Measurements from ENCODE around the gene SLC29A2.
"Not testable (repeated sequence)": the region's sequence is repeated elsewhere in the genome, so short reads cannot be mapped to it uniquely, and the experiment has no call there.

Gene SLC29A2

DNA sequence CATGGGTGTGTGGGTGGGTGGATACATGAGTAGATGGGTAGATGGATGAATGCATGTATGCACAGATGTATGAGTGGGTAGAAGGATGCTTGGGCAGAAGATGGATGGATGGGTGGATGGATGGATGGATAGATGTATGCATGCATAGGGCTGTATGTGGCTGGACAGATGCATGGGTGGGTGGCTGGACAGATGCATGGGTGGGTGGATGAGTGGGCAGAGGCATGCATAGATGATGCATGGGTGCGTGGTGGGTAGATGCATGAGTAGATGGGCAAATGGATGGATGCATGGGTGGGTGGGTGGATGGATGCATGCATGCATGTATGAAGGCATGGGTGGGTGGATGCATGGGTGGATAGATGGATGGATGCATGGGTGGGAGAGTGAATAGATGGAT, 47.9 kb downstream of the SLC29A2 start:
- H3K4me3 ChIP-seq: no peak overlapping the region
- TF ChIP-seq, protein P1, sequence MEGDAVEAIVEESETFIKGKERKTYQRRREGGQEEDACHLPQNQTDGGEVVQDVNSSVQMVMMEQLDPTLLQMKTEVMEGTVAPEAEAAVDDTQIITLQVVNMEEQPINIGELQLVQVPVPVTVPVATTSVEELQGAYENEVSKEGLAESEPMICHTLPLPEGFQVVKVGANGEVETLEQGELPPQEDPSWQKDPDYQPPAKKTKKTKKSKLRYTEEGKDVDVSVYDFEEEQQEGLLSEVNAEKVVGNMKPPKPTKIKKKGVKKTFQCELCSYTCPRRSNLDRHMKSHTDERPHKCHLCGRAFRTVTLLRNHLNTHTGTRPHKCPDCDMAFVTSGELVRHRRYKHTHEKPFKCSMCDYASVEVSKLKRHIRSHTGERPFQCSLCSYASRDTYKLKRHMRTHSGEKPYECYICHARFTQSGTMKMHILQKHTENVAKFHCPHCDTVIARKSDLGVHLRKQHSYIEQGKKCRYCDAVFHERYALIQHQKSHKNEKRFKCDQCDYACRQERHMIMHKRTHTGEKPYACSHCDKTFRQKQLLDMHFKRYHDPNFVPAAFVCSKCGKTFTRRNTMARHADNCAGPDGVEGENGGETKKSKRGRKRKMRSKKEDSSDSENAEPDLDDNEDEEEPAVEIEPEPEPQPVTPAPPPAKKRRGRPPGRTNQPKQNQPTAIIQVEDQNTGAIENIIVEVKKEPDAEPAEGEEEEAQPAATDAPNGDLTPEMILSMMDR (IDR thresholded peaks at IDR 0.05): no peak
- no peak for DNase-seq (ENCODE audit: low spot score)
- no peak overlapping the region for H3K27ac ChIP-seq

- TF ChIP-seq, protein P1 (IDR thresholded peaks at IDR 0.05): no peak
- H3K27ac ChIP-seq: peak overlapping the region in 1 of 2 donors; percentile 56
- H3K4me3 ChIP-seq: no peak overlapping the region
- peak; percentile 81 for DNase-seq (ENCODE audit: low spot score)
Measured at GRCh38 chr11:66322732-66323427, 48.7 kb downstream of the SLC29A2 start.

DNA sequence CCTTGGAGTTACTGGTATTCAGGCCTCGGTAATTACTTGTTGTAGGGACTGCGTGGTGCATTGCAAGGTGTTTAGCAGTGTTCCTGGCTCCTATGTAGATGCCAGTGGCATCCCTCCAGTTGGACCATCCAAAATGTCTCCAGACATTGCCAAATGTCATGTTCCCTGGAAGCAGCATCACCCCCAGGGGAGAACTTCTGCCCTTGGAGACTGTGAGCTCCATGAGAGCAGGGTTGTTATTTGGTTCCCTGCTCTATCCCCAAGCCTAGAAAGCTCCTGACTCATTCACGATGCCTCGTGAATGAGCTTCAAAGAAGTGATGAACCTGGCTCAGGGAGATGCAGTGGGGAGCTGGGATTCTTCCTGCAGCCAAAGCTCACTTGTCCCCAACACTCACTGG, 50.0 kb downstream of the SLC29A2 start:
- Histone ChIP-seq H3K4me3 (no peak overlapping the region), H3K27ac (peak overlapping the region in 1 of 2 donors; percentile 56)
- TF ChIP-seq, protein P1 (IDR thresholded peaks at IDR 0.05): no peak
- no peak for DNase-seq (ENCODE audit: low spot score)

DNA sequence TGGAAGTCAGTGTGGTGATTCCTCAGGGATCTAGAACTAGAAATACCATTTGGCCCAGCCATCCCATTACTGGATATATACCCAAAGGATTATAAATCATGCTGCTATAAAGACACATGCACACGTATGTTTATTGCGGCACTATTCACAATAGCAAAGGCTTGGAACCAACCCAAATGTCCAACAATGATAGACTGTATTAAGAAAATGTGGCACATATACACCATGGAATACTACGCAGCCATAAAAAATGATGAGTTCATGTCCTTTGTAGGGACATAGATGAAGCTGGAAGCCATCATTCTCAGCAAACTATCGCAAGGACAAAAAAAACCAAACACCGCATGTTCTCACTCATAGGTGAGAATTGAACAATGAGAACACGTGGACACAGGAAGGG, 50.8 kb downstream of the SLC29A2 start:
- not testable (repeated sequence) for DNase-seq (ENCODE audit: low spot score); H3K27ac ChIP-seq; H3K4me3 ChIP-seq

- not testable (repeated sequence) for DNase-seq (ENCODE audit: low spot score); H3K4me3 ChIP-seq; H3K27ac ChIP-seq
Measured at GRCh38 chr11:66320289-66320688, 51.3 kb downstream of the SLC29A2 start.

DNA sequence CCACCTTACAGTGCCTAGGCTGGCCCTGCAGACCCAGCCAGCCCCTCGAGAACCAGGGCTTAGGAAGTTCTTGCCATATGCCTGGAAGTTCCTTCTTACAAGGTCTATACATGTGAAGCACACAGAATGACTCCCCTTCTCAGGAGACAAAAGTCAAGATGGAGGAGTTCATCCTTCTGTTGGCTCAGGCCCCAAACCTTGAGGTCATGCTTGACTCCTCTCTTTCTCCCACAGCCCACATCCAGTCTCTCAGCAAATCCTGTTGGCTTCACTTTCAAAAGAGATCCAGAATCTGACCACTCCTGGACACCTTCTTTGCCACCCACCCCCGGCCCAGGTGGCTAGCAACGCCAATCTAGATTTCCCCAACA, 53.0 kb downstream of the SLC29A2 start:
- no peak for DNase-seq (ENCODE audit: low spot score)
- H3K27ac ChIP-seq: peak overlapping the region in 1 of 2 donors; percentile 87
- TF ChIP-seq, protein P1 (IDR thresholded peaks at IDR 0.05): no peak
- no peak overlapping the region for H3K4me3 ChIP-seq

- Histone ChIP-seq H3K4me3 (peak overlapping the region; percentile 83), H3K27ac (peak overlapping the region; percentile 20 to 87)
- TF ChIP-seq, protein P1 (IDR thresholded peaks at IDR 0.05): no peak
- DNase-seq (ENCODE audit: low spot score): no peak
Measured at GRCh38 chr11:66317723-66318599, 53.6 kb downstream of the SLC29A2 start.

- peak overlapping the region; percentile 83 for H3K4me3 ChIP-seq
- no peak for DNase-seq (ENCODE audit: low spot score)
- peak overlapping the region; percentile 55 to 87 for H3K27ac ChIP-seq
- TF ChIP-seq, protein P1 (IDR thresholded peaks at IDR 0.05): no peak
Measured at GRCh38 chr11:66317322-66317722, 54.2 kb downstream of the SLC29A2 start.

All from coronary artery (tissue), 2 donors.